Liver (tissue), 9 donors: Measurements from ENCODE around the gene FRZB. TPM values are rescaled to one million over a fixed set of nuclear protein-coding genes. Genes with fewer than 3 reads are reported as not detected.

Experiments
- DNase-seq: peaks from one replicate; pipeline ENCODE4 v3.0.0-alpha.2; 2017; ENCODE audit warnings: low spot score
- H3K27ac ChIP-seq, 2 donors: one replicate each; pipeline ENCODE4 v1.7.0; 2013; ENCODE audit warnings: inconsistent platforms in 2 of 2, low read length in 2 of 2, control low read depth in 1 of 2, low read depth in 1 of 2, mild to moderate bottlenecking in 1 of 2
- H3K27me3 ChIP-seq, 4 donors: one replicate each; pipeline versions ENCODE4 v1.6.1 to v1.7.0; 2013; ENCODE audit warnings: low read length in 3 of 4, inconsistent platforms in 1 of 4, mild to moderate bottlenecking in 1 of 4, moderate library complexity in 1 of 4; ENCODE audit not compliant: control insufficient read depth in 4 of 4, insufficient read depth in 4 of 4
- H3K36me3 ChIP-seq, 4 donors: one replicate each; pipeline versions ENCODE4 v1.6.1 to v1.7.0; 2013; ENCODE audit warnings: low read length in 3 of 4, mild to moderate bottlenecking in 3 of 4, low read depth in 1 of 4, moderate library complexity in 1 of 4; ENCODE audit not compliant: control insufficient read depth in 4 of 4, insufficient read depth in 3 of 4
- H3K4me1 ChIP-seq, 4 donors: one replicate each; pipeline versions ENCODE4 v1.6.1 to v1.7.0; 2013; ENCODE audit warnings: low read length in 3 of 4, mild to moderate bottlenecking in 3 of 4, moderate library complexity in 1 of 4; ENCODE audit not compliant: control insufficient read depth in 4 of 4, insufficient read depth in 4 of 4
- H3K4me3 ChIP-seq, 3 donors: one replicate each; pipeline versions ENCODE4 v1.6.1 to v1.7.0; 2013; ENCODE audit warnings: low read length in 3 of 3, control low read depth in 1 of 3, low read depth in 1 of 3, mild to moderate bottlenecking in 1 of 3
- H3K9ac ChIP-seq, 2 donors: one replicate each; pipeline ENCODE4 v1.7.0; 2013; ENCODE audit warnings: low read length in 2 of 2, mild to moderate bottlenecking in 2 of 2, moderate library complexity in 2 of 2, control low read depth in 1 of 2, low read depth in 1 of 2
- H3K9me3 ChIP-seq, 4 donors: one replicate each; pipeline versions ENCODE4 v1.6.1 to v1.7.0; 2013; ENCODE audit warnings: low read length in 3 of 4; ENCODE audit not compliant: control insufficient read depth in 4 of 4
- EGR1 ChIP-seq, 2 donors: IDR thresholded peaks; 2 replicates each; pipeline ENCODE4 v1.6.1; 2016 to 2018; ENCODE audit warnings: antibody characterized with exemption in 2 of 2, low read depth in 2 of 2
- FOXA1 ChIP-seq: IDR thresholded peaks from 2 replicates; pipeline ENCODE4 v1.6.1; 2016; ENCODE audit warnings: antibody characterized with exemption
- FOXA2 ChIP-seq: IDR thresholded peaks from 2 replicates; pipeline ENCODE4 v1.6.1; 2016; ENCODE audit warnings: antibody characterized with exemption
- GABPA ChIP-seq, 2 donors: IDR thresholded peaks in 1 of 2; conservative IDR thresholded peaks in 1 of 2; 2 replicates each; pipeline ENCODE4 v1.6.1; 2016; ENCODE audit warnings: antibody characterized with exemption in 2 of 2, mild to moderate bottlenecking in 1 of 2, moderate library complexity in 1 of 2
- HNF4A ChIP-seq, 2 donors: conservative IDR thresholded peaks; 2 replicates each; pipeline ENCODE4 v1.6.1; 2016; ENCODE audit warnings: antibody characterized with exemption in 2 of 2, mild to moderate bottlenecking in 2 of 2
- NR2F2 ChIP-seq: IDR thresholded peaks from 2 replicates; pipeline ENCODE4 v1.6.1; 2016; ENCODE audit warnings: antibody characterized with exemption
- RAD21 ChIP-seq, 2 donors: IDR thresholded peaks; 2 replicates each; pipeline ENCODE4 v1.6.1; 2016; ENCODE audit warnings: antibody characterized with exemption in 2 of 2, mild to moderate bottlenecking in 2 of 2
- RXRA ChIP-seq, 2 donors: IDR thresholded peaks; 2 replicates each; pipeline ENCODE4 v1.6.1; 2017 to 2018; ENCODE audit warnings: antibody characterized with exemption in 2 of 2, mild to moderate bottlenecking in 1 of 2
- SP1 ChIP-seq: IDR thresholded peaks from 2 replicates; pipeline ENCODE4 v1.6.1; 2018; ENCODE audit warnings: antibody characterized with exemption, mild to moderate bottlenecking
- TAF1 ChIP-seq: conservative IDR thresholded peaks from 2 replicates; pipeline ENCODE4 v1.6.1; 2016; ENCODE audit warnings: antibody characterized with exemption, mild to moderate bottlenecking
- ZBTB33 ChIP-seq: IDR thresholded peaks from 2 replicates; pipeline ENCODE4 v1.6.1; 2016; ENCODE audit warnings: antibody characterized with exemption
- WGBS: extraction: QIAGEN DNeasy Blood & Tissue Kit; methylation state at CpG from one replicate; pipeline ENCODE4 v1.1.7; 2013; 5-methylcytosine and 5-hydroxymethylcytosine counted together
- polyA plus RNA-seq, 2 donors: library from polyadenylated mRNA; stranded (reverse) in 1 of 2; unstranded in 1 of 2; fragments of 200-250 nt in 1 of 2; fragments of >200 nt in 1 of 2; fragmentation: Nextera tagmentation in 1 of 2; extraction: Ambion mirVana in 1 of 2; gene quantifications; one replicate each; pipeline versions ENCODE4 v1.2.1 to v1.2.3, GENCODE V29; 2013 to 2015
- total RNA-seq, 2 donors: library from RNA; depleted of rRNA; stranded (reverse); fragments of >200 nt; gene quantifications; one replicate each; pipeline ENCODE4 v1.2.3, GENCODE V29; 2014
- TF ChIP-seq, protein P1 (sequence below): IDR thresholded peaks from 2 replicates; pipeline ENCODE4 v1.6.1; 2016; ENCODE audit warnings: antibody characterized with exemption, mild to moderate bottlenecking
- TF ChIP-seq, protein P2 (sequence below): fragments of 150-350 bp; IDR thresholded peaks from 2 replicates; pipeline ENCODE4 v1.5.1; 2017; ENCODE audit warnings: improper control_type of control experiment, low read depth, low read length; ENCODE audit not compliant: missing input control
- donor health status: healthy.
- donor health status: healthy.
- donor health status: healthy.
- donor health status: healthy.
- donor health status: healthy.

Gene FRZB
- total and polyA plus RNA-seq, 4 donors = 0.17 to 1.0 (median 0.54) TPM

DNA sequence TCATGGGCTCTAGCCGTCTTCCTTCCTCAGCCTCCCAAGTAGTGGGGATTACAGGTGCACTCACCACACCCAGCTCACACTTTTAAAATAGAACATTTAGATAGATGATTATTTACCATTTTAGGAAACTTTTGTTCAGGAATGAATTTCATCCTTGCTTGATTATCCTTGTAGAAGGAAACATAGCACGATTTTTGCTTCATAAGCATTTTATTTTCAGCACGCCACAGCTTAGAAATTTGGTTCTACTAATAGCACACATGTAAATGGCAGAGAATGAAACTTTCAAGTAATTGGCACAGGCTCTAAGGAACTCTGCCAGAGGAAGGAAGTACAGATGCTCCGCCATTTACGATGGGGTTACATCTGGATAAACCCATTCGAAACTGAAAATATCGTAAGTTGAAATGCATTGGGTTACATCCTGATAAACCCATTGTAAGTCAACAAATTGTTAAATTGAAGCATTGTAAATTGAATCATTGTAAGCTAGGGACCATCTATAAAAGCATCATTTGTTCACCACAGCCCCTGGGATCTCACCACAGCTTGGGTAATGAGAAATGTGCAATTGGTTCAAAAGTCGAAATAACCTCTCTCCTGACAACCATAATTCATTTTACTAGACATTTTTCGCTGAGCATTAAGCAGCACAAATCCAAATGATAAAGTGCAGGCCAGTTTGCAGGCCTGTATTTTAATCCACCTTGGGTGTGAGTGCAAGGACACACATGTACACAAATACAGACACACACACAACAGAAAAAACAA lies 33.2 kb downstream of the FRZB start:
- no peak for DNase-seq
- Histone ChIP-seq H3K9ac (no peak overlapping the region), H3K4me1 (no peaks in the 10 kb centered on the region), H3K9me3 (no peaks in the 10 kb centered on the region), H3K4me3 (no peak overlapping the region), H3K27me3 (no peaks in the 10 kb centered on the region), H3K36me3 (no peaks in the 10 kb centered on the region), H3K27ac (no peak overlapping the region)
- no peak for TF ChIP-seq GABPA (IDR thresholded peaks at IDR 0.05 in 1 of 2, conservative IDR thresholded peaks at IDR 0.05 in 1 of 2)
- TF ChIP-seq FOXA2 = no peak
- TF ChIP-seq EGR1 (IDR thresholded peaks at IDR 0.05; ENCODE audit: low read depth in 2 of 2) = no peak
- no peak for TF ChIP-seq SP1
- TF ChIP-seq NR2F2 = no peak
- TF ChIP-seq FOXA1 = no peak
- TF ChIP-seq RAD21 (IDR thresholded peaks at IDR 0.05) = no peak
- no peak for TF ChIP-seq RXRA (IDR thresholded peaks at IDR 0.05)
- TF ChIP-seq, protein P1, sequence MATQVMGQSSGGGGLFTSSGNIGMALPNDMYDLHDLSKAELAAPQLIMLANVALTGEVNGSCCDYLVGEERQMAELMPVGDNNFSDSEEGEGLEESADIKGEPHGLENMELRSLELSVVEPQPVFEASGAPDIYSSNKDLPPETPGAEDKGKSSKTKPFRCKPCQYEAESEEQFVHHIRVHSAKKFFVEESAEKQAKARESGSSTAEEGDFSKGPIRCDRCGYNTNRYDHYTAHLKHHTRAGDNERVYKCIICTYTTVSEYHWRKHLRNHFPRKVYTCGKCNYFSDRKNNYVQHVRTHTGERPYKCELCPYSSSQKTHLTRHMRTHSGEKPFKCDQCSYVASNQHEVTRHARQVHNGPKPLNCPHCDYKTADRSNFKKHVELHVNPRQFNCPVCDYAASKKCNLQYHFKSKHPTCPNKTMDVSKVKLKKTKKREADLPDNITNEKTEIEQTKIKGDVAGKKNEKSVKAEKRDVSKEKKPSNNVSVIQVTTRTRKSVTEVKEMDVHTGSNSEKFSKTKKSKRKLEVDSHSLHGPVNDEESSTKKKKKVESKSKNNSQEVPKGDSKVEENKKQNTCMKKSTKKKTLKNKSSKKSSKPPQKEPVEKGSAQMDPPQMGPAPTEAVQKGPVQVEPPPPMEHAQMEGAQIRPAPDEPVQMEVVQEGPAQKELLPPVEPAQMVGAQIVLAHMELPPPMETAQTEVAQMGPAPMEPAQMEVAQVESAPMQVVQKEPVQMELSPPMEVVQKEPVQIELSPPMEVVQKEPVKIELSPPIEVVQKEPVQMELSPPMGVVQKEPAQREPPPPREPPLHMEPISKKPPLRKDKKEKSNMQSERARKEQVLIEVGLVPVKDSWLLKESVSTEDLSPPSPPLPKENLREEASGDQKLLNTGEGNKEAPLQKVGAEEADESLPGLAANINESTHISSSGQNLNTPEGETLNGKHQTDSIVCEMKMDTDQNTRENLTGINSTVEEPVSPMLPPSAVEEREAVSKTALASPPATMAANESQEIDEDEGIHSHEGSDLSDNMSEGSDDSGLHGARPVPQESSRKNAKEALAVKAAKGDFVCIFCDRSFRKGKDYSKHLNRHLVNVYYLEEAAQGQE = no peak
- TF ChIP-seq HNF4A (conservative IDR thresholded peaks at IDR 0.05) = no peak
- TF ChIP-seq ZBTB33 = no peak
- TF ChIP-seq TAF1 = no peak
- WGBS = 87% methylated on average over 9 of the region's 9 CpGs

DNA sequence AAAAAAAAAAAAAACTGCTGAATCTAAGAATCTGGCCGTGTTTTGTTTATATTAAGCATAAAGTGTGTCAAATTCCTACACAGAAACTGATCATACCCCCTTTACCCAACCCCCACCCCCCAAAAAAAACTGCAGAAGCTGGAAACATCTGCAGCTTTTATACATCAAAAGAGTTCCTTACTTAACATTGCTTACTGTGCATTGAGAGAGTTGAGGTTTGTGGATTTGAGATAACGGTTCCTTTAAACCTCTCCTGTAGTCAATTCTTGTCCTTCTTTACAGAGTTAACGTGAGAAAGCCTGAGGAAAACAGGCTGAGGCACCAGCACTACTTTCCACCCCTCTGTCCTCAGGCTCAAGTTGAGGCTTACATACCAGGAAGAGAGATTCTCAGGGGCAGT lies 34.5 kb downstream of the FRZB start:
- 68% methylated on average over 3 of the region's 3 CpGs for WGBS
- DNase-seq = no peak
- no peak overlapping the region for H3K9ac ChIP-seq
- H3K27me3 ChIP-seq = no peaks in the 10 kb centered on the region
- TF ChIP-seq, protein P2, sequence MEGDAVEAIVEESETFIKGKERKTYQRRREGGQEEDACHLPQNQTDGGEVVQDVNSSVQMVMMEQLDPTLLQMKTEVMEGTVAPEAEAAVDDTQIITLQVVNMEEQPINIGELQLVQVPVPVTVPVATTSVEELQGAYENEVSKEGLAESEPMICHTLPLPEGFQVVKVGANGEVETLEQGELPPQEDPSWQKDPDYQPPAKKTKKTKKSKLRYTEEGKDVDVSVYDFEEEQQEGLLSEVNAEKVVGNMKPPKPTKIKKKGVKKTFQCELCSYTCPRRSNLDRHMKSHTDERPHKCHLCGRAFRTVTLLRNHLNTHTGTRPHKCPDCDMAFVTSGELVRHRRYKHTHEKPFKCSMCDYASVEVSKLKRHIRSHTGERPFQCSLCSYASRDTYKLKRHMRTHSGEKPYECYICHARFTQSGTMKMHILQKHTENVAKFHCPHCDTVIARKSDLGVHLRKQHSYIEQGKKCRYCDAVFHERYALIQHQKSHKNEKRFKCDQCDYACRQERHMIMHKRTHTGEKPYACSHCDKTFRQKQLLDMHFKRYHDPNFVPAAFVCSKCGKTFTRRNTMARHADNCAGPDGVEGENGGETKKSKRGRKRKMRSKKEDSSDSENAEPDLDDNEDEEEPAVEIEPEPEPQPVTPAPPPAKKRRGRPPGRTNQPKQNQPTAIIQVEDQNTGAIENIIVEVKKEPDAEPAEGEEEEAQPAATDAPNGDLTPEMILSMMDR = no peak
- H3K36me3 ChIP-seq = no peaks in the 10 kb centered on the region
- no peaks in the 10 kb centered on the region for H3K9me3 ChIP-seq
- no peak overlapping the region for H3K4me3 ChIP-seq
- H3K27ac ChIP-seq = no peak overlapping the region
- no peaks in the 10 kb centered on the region for H3K4me1 ChIP-seq
